Keratinocyte (primary cell): Measurements from ENCODE around the gene ZNF641. TPM values are rescaled to one million over a fixed set of nuclear protein-coding genes. Genes with fewer than 3 reads are reported as not detected.

ENCODE experiments used
- DNase-seq: peaks from one replicate; pipeline ENCODE4 v3.0.0-alpha.2; 2011; ENCODE audit warnings: low read depth, missing footprints, low spot score
- FAIRE-seq: peaks from 2 replicates; lab custom pipeline; 2011; peaks lifted over from hg19 to GRCh38; lab: Jason Lieb, UNC
- H2AFZ ChIP-seq: 2 replicates; pipeline ENCODE4 v1.6.0; 2012; ENCODE audit warnings: low read length, control low read depth, inconsistent platforms; ENCODE audit not compliant: control insufficient read depth
- H3K27ac ChIP-seq: 2 replicates; pipeline ENCODE4 v1.5.1; 2011; ENCODE audit warnings: low read length; ENCODE audit not compliant: control insufficient read depth, insufficient read depth
- H3K27me3 ChIP-seq: 3 replicates; pipeline ENCODE4 v1.6.0; 2011; ENCODE audit warnings: low read length; ENCODE audit not compliant: control insufficient read depth, insufficient read depth; ENCODE audit errors: extremely low read depth
- H3K36me3 ChIP-seq, 2 experiments: 2 replicates in 1 of 2; 3 replicates in 1 of 2; pipeline ENCODE4 v1.5.1; 2011; ENCODE audit warnings: low read length in 2 of 2, mild to moderate bottlenecking in 1 of 2; ENCODE audit not compliant: control insufficient read depth in 2 of 2, insufficient read depth in 2 of 2; ENCODE audit errors: extremely low read depth in 1 of 2
- H3K4me1 ChIP-seq: 3 replicates; pipeline ENCODE4 v1.5.1; 2011; ENCODE audit warnings: low read length; ENCODE audit not compliant: control insufficient read depth, insufficient read depth; ENCODE audit errors: extremely low read depth
- H3K4me2 ChIP-seq: 3 replicates; pipeline ENCODE4 v1.6.0; 2011; ENCODE audit warnings: low read depth, low read length; ENCODE audit not compliant: control insufficient read depth, insufficient read depth; ENCODE audit errors: extremely low read depth
- H3K4me3 ChIP-seq, 3 experiments: fragments of 200-600 bp in 1 of 3; sonication (generic) in 1 of 3; 2 replicates in 2 of 3; 3 replicates in 1 of 3; pipeline ENCODE4 v1.5.1; 2011 to 2016; ENCODE audit warnings: low read length in 3 of 3, mild to moderate bottlenecking in 3 of 3, control low read depth in 2 of 3, inconsistent platforms in 1 of 3, low read depth in 1 of 3, mixed read lengths in 1 of 3, mixed run types in 1 of 3, moderate library complexity in 1 of 3; ENCODE audit not compliant: control insufficient read depth in 2 of 3, insufficient read depth in 2 of 3; ENCODE audit errors: extremely low read depth in 1 of 3
- H3K79me2 ChIP-seq: 2 replicates; pipeline ENCODE4 v1.6.0; 2012; ENCODE audit warnings: low read length; ENCODE audit not compliant: control insufficient read depth, insufficient read depth
- H3K9ac ChIP-seq: 3 replicates; pipeline ENCODE4 v1.6.0; 2011; ENCODE audit warnings: low read length; ENCODE audit not compliant: control insufficient read depth, insufficient read depth; ENCODE audit errors: extremely low read depth
- H3K9me1 ChIP-seq: 3 replicates; pipeline ENCODE4 v1.6.0; 2011; ENCODE audit warnings: low read length; ENCODE audit not compliant: control insufficient read depth, insufficient read depth; ENCODE audit errors: extremely low read depth
- H3K9me3 ChIP-seq: 2 replicates; pipeline ENCODE4 v1.5.1; 2012; ENCODE audit warnings: low read depth, low read length; ENCODE audit not compliant: control insufficient read depth
- H4K20me1 ChIP-seq: 3 replicates; pipeline ENCODE4 v1.6.0; 2011; ENCODE audit warnings: low read length; ENCODE audit not compliant: control insufficient read depth, insufficient read depth; ENCODE audit errors: extremely low read depth
- EZH2 ChIP-seq: IDR thresholded peaks from one replicate; pipeline ENCODE4 v1.6.1; 2012; ENCODE audit warnings: inconsistent platforms, mild to moderate bottlenecking, low read length, moderate library complexity
- dilution Hi-C: fragments of 300-500 bp; cut with MboI; formaldehyde crosslinking; loops from one replicate; pipeline ENCODE4 v1.7.0; 2020; ENCODE audit warnings: low sequenced_read_pairs; ENCODE audit not compliant: extremely low pct_ligation_motif_present
- polyA plus RNA-seq, 5 experiments: library from polyadenylated mRNA; depleted of rRNA in 3 of 5; stranded (reverse) in 3 of 5; stranded (forward) in 1 of 5; unstranded in 1 of 5; fragments of >200 nt; gene quantifications; 1 replicate in 1 of 5; 2 replicates in 3 of 5; 3 replicates in 1 of 5; pipeline versions ENCODE4 v1.2.1 to v1.2.3, GENCODE V29; 2011 to 2012; ENCODE audit warnings: missing spikeins in 2 of 5, low read depth in 1 of 5, low replicate concordance in 1 of 5
- TF ChIP-seq, protein P1 (sequence below), 3 experiments: IDR thresholded peaks in 1 of 3; conservative IDR thresholded peaks in 1 of 3; optimal IDR thresholded peaks in 1 of 3; 2 replicates in 2 of 3; 3 replicates in 1 of 3; pipeline versions ENCODE3 to v1.5.1; 2011; ENCODE audit warnings: low read length in 3 of 3, mild to moderate bottlenecking in 3 of 3, moderate library complexity in 2 of 3, control low read depth in 1 of 3, inconsistent platforms in 1 of 3; ENCODE audit not compliant: insufficient read depth in 2 of 3; ENCODE audit errors: extremely low read depth in 1 of 3

ZNF641 gene
- polyA plus RNA-seq, 1 donor (not counting 4 experiments of a cell fraction or from before 2014, with no cell fraction given): 6.4 TPM

DNA sequence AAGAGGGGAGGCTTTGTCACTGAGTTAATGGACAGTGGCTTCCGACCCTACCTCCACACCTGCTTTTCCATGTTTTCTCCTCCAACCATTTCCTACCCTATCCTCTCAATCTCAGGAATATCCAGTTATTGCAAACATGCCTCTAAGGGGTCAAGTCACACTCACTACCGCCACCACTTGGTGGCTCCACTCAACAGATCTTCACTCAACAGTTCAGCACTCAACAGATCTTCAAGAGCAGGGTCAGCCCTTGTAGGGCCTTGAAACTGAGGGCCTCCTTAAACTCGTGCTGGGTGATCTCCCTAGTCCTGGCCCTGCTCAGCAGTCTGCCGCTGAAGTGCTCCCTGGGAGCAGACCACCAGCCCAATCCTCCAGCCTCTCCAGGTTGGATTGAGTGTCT lies 14.2 kb downstream of the ZNF641 start:
- no peaks in the 10 kb centered on the region for H3K27me3 ChIP-seq
- no peaks in the 10 kb centered on the region for H3K36me3 ChIP-seq
- no peak for FAIRE-seq
- H2AFZ ChIP-seq: no peak overlapping the region
- H4K20me1 ChIP-seq: no peaks in the 10 kb centered on the region
- no peaks in the 10 kb centered on the region for H3K4me1 ChIP-seq
- no peak overlapping the region for H3K4me3 ChIP-seq
- no peak overlapping the region for H3K27ac ChIP-seq
- no peak overlapping the region for H3K4me2 ChIP-seq
- dilution Hi-C loops: no loop called here
- H3K79me2 ChIP-seq: no peaks in the 10 kb centered on the region
- no peak for DNase-seq
- no peaks in the 10 kb centered on the region for H3K9me3 ChIP-seq
- no peaks in the 10 kb centered on the region for H3K9me1 ChIP-seq
- TF ChIP-seq, protein P1, sequence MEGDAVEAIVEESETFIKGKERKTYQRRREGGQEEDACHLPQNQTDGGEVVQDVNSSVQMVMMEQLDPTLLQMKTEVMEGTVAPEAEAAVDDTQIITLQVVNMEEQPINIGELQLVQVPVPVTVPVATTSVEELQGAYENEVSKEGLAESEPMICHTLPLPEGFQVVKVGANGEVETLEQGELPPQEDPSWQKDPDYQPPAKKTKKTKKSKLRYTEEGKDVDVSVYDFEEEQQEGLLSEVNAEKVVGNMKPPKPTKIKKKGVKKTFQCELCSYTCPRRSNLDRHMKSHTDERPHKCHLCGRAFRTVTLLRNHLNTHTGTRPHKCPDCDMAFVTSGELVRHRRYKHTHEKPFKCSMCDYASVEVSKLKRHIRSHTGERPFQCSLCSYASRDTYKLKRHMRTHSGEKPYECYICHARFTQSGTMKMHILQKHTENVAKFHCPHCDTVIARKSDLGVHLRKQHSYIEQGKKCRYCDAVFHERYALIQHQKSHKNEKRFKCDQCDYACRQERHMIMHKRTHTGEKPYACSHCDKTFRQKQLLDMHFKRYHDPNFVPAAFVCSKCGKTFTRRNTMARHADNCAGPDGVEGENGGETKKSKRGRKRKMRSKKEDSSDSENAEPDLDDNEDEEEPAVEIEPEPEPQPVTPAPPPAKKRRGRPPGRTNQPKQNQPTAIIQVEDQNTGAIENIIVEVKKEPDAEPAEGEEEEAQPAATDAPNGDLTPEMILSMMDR (optimal IDR thresholded peaks at IDR 0.05 in 1 of 3, IDR thresholded peaks at IDR 0.05 in 1 of 3, conservative IDR thresholded peaks at IDR 0.05 in 1 of 3; ENCODE audit: extremely low read depth in 1 of 3, insufficient read depth in 2 of 3, low read length in 3 of 3): peak; percentile 14 to 50 (median 23)
- TF ChIP-seq EZH2: no peak
- no peak overlapping the region for H3K9ac ChIP-seq

DNA sequence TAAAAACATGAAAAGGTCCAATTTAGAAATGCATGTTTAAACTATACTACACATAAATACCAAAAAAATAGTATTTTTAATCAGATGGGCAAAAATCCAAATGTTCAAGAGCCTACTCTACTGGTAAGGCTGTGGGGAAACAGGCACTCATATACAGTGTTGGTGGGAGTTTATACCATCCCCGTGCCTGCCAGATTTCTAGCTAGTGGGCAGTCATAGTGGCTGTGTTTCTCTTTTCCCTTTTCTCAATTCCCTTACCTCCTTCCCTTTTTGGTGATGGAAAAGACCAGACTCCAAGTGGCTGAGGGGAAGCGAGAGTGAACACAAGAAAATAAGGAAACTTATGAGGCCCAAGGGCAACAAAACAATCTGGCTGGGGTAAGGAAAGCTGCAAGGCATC lies 14.7 kb downstream of the ZNF641 start:
- no peak overlapping the region for H3K4me3 ChIP-seq
- no peak for FAIRE-seq
- H3K9ac ChIP-seq: no peak overlapping the region
- H2AFZ ChIP-seq: no peak overlapping the region
- no peak for DNase-seq
- no peak overlapping the region for H3K27ac ChIP-seq
- no peaks in the 10 kb centered on the region for H3K4me1 ChIP-seq
- no peak overlapping the region for H3K4me2 ChIP-seq
- H3K79me2 ChIP-seq: no peaks in the 10 kb centered on the region
- H3K36me3 ChIP-seq: no peaks in the 10 kb centered on the region
- H3K9me3 ChIP-seq: no peaks in the 10 kb centered on the region
- TF ChIP-seq, protein P1 (optimal IDR thresholded peaks at IDR 0.05 in 1 of 3, IDR thresholded peaks at IDR 0.05 in 1 of 3, conservative IDR thresholded peaks at IDR 0.05 in 1 of 3; ENCODE audit: extremely low read depth in 1 of 3, insufficient read depth in 2 of 3, low read length in 3 of 3): no peak
- TF ChIP-seq EZH2: no peak
- H3K9me1 ChIP-seq: no peaks in the 10 kb centered on the region
- dilution Hi-C loops: no loop called here
- H3K27me3 ChIP-seq: no peaks in the 10 kb centered on the region
- no peaks in the 10 kb centered on the region for H4K20me1 ChIP-seq
